Measurements from ENCODE around the gene NTRK2. TPM values are rescaled to one million over a fixed set of nuclear protein-coding genes. Genes with fewer than 3 reads are reported as not detected.

Gene NTRK2
- total RNA-seq, 1 experiment from 2014 or later, result not detected

DNA sequence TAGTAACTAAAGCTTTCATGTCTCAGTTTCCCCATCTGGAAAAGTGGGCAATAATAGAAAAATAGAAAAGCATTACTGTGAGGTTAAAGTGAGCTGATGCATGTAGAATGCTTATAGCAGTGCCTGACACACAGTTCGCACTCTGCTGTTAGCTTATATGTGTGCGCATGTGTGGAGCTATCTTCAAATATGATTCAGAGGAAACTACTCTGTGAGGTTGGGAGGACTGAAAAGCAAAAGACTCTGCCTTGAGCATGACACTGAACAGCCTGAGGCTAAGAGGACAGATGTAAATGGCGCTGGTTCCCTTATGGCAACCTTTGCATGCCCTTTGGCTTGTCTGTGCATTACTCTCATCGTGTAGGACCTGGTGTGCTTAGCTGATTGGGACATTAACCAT, 19.4 kb downstream of the NTRK2 start:
- Histone ChIP-seq H3K36me3 (ENCODE audit: control insufficient read depth in 1 of 2, insufficient read depth in 2 of 2, low read length in 2 of 2) (no peaks in the 10 kb centered on the region), H3K4me2 (ENCODE audit: low read length) (no peak overlapping the region), H3K79me2 (ENCODE audit: insufficient read depth, low read length) (no peaks in the 10 kb centered on the region), H3K9me3 (ENCODE audit: control insufficient read depth in 1 of 2, insufficient read depth in 1 of 2, low read depth in 1 of 2, low read length in 2 of 2) (no peaks in the 10 kb centered on the region), H4K20me1 (ENCODE audit: insufficient read depth) (no peaks in the 10 kb centered on the region), H2AFZ (ENCODE audit: low read depth, low read length, poor library complexity, severe bottlenecking) (no peak overlapping the region), H3K4me1 (ENCODE audit: control insufficient read depth in 1 of 2, insufficient read depth in 2 of 2, low read length in 2 of 2) (no peaks in the 10 kb centered on the region), H3K9me2 (ENCODE audit: insufficient read depth) (no peaks in the 10 kb centered on the region), H3K4me3 (replicated peaks in 1 of 2; ENCODE audit: low read depth in 1 of 2, low read length in 2 of 2) (no peak overlapping the region), H3K27me3 (ENCODE audit: insufficient read depth, low read length) (no peaks in the 10 kb centered on the region), H3K27ac (ENCODE audit: low read depth, low read length) (no peak overlapping the region), H3K9ac (ENCODE audit: low read length) (no peak overlapping the region)
- DNase-seq (ENCODE audit: low read depth, low spot score) (no peak), ATAC-seq (no peak)
- CTCF ChIA-PET, result no interaction called here
- POLR2A ChIA-PET, result no interaction called here
- no peak for TF ChIP-seq YY1 (IDR thresholded peaks at IDR 0.05; ENCODE audit: extremely low read depth, insufficient replicate concordance, low read depth, low read length)
- no peak for TF ChIP-seq ELF1 (IDR thresholded peaks at IDR 0.05; ENCODE audit: borderline replicate concordance, low read depth)
- TF ChIP-seq EGR1 (IDR thresholded peaks at IDR 0.05; ENCODE audit: low read depth), result no peak
- TF ChIP-seq, protein P1, sequence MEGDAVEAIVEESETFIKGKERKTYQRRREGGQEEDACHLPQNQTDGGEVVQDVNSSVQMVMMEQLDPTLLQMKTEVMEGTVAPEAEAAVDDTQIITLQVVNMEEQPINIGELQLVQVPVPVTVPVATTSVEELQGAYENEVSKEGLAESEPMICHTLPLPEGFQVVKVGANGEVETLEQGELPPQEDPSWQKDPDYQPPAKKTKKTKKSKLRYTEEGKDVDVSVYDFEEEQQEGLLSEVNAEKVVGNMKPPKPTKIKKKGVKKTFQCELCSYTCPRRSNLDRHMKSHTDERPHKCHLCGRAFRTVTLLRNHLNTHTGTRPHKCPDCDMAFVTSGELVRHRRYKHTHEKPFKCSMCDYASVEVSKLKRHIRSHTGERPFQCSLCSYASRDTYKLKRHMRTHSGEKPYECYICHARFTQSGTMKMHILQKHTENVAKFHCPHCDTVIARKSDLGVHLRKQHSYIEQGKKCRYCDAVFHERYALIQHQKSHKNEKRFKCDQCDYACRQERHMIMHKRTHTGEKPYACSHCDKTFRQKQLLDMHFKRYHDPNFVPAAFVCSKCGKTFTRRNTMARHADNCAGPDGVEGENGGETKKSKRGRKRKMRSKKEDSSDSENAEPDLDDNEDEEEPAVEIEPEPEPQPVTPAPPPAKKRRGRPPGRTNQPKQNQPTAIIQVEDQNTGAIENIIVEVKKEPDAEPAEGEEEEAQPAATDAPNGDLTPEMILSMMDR (IDR thresholded peaks at IDR 0.05 in 2 of 3, conservative IDR thresholded peaks at IDR 0.05 in 1 of 3; ENCODE audit: borderline replicate concordance in 1 of 3, insufficient read depth in 1 of 3, low read depth in 2 of 3, low read length in 2 of 3), result no peak
- TF ChIP-seq TCF7L2 (IDR thresholded peaks at IDR 0.05; ENCODE audit: borderline replicate concordance, extremely low read depth, insufficient read depth, insufficient read length), result no peak
- intact Hi-C loops (cut with micrococcal nuclease), result no loop called here
- RAD21 ChIA-PET (ENCODE audit: low non-redundant PET in 1 of 2, low total read pairs in 2 of 2, uncharacterized antibody in 2 of 2, unreplicated experiment in 2 of 2), result no interaction called here
- BruUV-seq (replicated peaks), result no TSS peak

DNA sequence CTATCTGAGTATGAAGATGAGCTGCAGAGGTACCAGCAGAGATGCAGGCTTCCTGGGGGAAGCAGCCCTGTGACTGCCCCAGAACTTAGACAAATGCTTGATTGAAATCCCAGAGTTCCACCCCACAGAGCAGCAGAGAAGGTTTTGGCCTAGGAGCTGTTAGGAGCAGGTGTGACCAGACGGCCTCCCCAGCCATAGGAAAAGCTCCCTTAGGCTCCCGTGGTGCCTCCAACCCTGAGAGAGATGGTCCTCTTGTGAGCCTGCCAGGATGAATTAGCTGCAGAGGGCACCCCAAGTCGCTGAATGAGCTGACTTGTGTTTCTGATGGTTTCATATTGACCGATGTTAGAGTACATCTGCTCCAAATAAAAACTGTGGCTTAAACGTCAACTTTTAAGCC, 22.1 kb downstream of the NTRK2 start:
- Histone ChIP-seq H3K79me2 (ENCODE audit: insufficient read depth, low read length) (no peaks in the 10 kb centered on the region), H3K9me2 (ENCODE audit: insufficient read depth) (no peaks in the 10 kb centered on the region), H3K9ac (ENCODE audit: low read length) (no peak overlapping the region), H3K36me3 (ENCODE audit: control insufficient read depth in 1 of 2, insufficient read depth in 2 of 2, low read length in 2 of 2) (no peaks in the 10 kb centered on the region), H2AFZ (ENCODE audit: low read depth, low read length, poor library complexity, severe bottlenecking) (no peak overlapping the region), H4K20me1 (ENCODE audit: insufficient read depth) (no peaks in the 10 kb centered on the region), H3K4me1 (ENCODE audit: control insufficient read depth in 1 of 2, insufficient read depth in 2 of 2, low read length in 2 of 2) (no peaks in the 10 kb centered on the region), H3K4me3 (replicated peaks in 1 of 2; ENCODE audit: low read depth in 1 of 2, low read length in 2 of 2) (no peak overlapping the region), H3K9me3 (ENCODE audit: control insufficient read depth in 1 of 2, insufficient read depth in 1 of 2, low read depth in 1 of 2, low read length in 2 of 2) (no peaks in the 10 kb centered on the region), H3K4me2 (ENCODE audit: low read length) (no peak overlapping the region), H3K27me3 (ENCODE audit: insufficient read depth, low read length) (no peaks in the 10 kb centered on the region), H3K27ac (ENCODE audit: low read depth, low read length) (no peak overlapping the region)
- CTCF ChIA-PET, result interaction anchor here (0.7 kb wide), 1 partner anchor 919 kb away, joined by 3 read pairs; no protein-coding TSS in a partner anchor
- intact Hi-C loops (cut with micrococcal nuclease), result no loop called here
- no peak for DNase-seq (ENCODE audit: low read depth, low spot score)
- POLR2A ChIA-PET, result no interaction called here
- RAD21 ChIA-PET (ENCODE audit: low non-redundant PET in 1 of 2, low total read pairs in 2 of 2, uncharacterized antibody in 2 of 2, unreplicated experiment in 2 of 2), result no interaction called here
- no peak for ATAC-seq
- no TSS peak for BruUV-seq (replicated peaks)
- TF ChIP-seq JUND (IDR thresholded peaks at IDR 0.05) (no peak), EZH2 (IDR thresholded peaks at IDR 0.05) (no peak), TCF7L2 (IDR thresholded peaks at IDR 0.05; ENCODE audit: borderline replicate concordance, extremely low read depth, insufficient read depth, insufficient read length) (no peak), FOSL1 (IDR thresholded peaks at IDR 0.05; ENCODE audit: low read depth) (no peak), POLR2AphosphoS5 (IDR thresholded peaks at IDR 0.05; ENCODE audit: low read depth, low read length) (no peak), POLR2A (IDR thresholded peaks at IDR 0.05; ENCODE audit: borderline replicate concordance, extremely low read depth, insufficient read depth, insufficient read length) (no peak), ELF1 (IDR thresholded peaks at IDR 0.05; ENCODE audit: borderline replicate concordance, low read depth) (no peak), EGR1 (IDR thresholded peaks at IDR 0.05; ENCODE audit: low read depth) (no peak)
- TF ChIP-seq, protein P2, sequence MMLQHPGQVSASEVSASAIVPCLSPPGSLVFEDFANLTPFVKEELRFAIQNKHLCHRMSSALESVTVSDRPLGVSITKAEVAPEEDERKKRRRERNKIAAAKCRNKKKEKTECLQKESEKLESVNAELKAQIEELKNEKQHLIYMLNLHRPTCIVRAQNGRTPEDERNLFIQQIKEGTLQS (IDR thresholded peaks at IDR 0.05), result no peak
- TF ChIP-seq, protein P3, sequence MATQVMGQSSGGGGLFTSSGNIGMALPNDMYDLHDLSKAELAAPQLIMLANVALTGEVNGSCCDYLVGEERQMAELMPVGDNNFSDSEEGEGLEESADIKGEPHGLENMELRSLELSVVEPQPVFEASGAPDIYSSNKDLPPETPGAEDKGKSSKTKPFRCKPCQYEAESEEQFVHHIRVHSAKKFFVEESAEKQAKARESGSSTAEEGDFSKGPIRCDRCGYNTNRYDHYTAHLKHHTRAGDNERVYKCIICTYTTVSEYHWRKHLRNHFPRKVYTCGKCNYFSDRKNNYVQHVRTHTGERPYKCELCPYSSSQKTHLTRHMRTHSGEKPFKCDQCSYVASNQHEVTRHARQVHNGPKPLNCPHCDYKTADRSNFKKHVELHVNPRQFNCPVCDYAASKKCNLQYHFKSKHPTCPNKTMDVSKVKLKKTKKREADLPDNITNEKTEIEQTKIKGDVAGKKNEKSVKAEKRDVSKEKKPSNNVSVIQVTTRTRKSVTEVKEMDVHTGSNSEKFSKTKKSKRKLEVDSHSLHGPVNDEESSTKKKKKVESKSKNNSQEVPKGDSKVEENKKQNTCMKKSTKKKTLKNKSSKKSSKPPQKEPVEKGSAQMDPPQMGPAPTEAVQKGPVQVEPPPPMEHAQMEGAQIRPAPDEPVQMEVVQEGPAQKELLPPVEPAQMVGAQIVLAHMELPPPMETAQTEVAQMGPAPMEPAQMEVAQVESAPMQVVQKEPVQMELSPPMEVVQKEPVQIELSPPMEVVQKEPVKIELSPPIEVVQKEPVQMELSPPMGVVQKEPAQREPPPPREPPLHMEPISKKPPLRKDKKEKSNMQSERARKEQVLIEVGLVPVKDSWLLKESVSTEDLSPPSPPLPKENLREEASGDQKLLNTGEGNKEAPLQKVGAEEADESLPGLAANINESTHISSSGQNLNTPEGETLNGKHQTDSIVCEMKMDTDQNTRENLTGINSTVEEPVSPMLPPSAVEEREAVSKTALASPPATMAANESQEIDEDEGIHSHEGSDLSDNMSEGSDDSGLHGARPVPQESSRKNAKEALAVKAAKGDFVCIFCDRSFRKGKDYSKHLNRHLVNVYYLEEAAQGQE (IDR thresholded peaks at IDR 0.05; ENCODE audit: low read depth), result no peak
- TF ChIP-seq, protein P4, sequence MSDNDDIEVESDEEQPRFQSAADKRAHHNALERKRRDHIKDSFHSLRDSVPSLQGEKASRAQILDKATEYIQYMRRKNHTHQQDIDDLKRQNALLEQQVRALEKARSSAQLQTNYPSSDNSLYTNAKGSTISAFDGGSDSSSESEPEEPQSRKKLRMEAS (IDR thresholded peaks at IDR 0.05), result no peak

Data from HCT116 (cell line).